IPS DF 6.9 (cell line): ENCODE data around the gene CEBPZ.

Source experiments
- DNase-seq: peaks from one replicate; pipeline ENCODE4 v3.0.0-alpha.2; 2013; ENCODE audit warnings: low read depth, low spot score
- H3K27ac ChIP-seq: one replicate; pipeline ENCODE4 v1.5.1; 2013; ENCODE audit warnings: low read length, control low read depth
- H3K27me3 ChIP-seq: 2 replicates; pipeline ENCODE4 v1.6.1; 2013; ENCODE audit warnings: mild to moderate bottlenecking, low read length; ENCODE audit not compliant: control insufficient read depth, insufficient read depth
- H3K36me3 ChIP-seq: 2 replicates; pipeline ENCODE4 v1.6.1; 2013; ENCODE audit warnings: low read length; ENCODE audit not compliant: control insufficient read depth, insufficient read depth
- H3K4me1 ChIP-seq: 2 replicates; pipeline ENCODE4 v1.6.1; 2013; ENCODE audit warnings: low read length; ENCODE audit not compliant: control insufficient read depth, insufficient read depth
- H3K4me3 ChIP-seq: 2 replicates; pipeline ENCODE4 v1.5.1; 2013; ENCODE audit warnings: mild to moderate bottlenecking, low read length
- H3K9me3 ChIP-seq: 2 replicates; pipeline ENCODE4 v1.6.1; 2013; ENCODE audit warnings: low read length, inconsistent platforms; ENCODE audit not compliant: control insufficient read depth, insufficient read depth
- WGBS: extraction: QIAGEN DNeasy Blood & Tissue Kit; methylation state at CpG from one replicate; pipeline ENCODE4 v1.1.7; 2013; ENCODE audit warnings: mixed read lengths, missing lambda C conversion rate; ENCODE audit not compliant: insufficient read length, insufficient coverage; 5-methylcytosine and 5-hydroxymethylcytosine counted together

CEBPZ gene

DNA sequence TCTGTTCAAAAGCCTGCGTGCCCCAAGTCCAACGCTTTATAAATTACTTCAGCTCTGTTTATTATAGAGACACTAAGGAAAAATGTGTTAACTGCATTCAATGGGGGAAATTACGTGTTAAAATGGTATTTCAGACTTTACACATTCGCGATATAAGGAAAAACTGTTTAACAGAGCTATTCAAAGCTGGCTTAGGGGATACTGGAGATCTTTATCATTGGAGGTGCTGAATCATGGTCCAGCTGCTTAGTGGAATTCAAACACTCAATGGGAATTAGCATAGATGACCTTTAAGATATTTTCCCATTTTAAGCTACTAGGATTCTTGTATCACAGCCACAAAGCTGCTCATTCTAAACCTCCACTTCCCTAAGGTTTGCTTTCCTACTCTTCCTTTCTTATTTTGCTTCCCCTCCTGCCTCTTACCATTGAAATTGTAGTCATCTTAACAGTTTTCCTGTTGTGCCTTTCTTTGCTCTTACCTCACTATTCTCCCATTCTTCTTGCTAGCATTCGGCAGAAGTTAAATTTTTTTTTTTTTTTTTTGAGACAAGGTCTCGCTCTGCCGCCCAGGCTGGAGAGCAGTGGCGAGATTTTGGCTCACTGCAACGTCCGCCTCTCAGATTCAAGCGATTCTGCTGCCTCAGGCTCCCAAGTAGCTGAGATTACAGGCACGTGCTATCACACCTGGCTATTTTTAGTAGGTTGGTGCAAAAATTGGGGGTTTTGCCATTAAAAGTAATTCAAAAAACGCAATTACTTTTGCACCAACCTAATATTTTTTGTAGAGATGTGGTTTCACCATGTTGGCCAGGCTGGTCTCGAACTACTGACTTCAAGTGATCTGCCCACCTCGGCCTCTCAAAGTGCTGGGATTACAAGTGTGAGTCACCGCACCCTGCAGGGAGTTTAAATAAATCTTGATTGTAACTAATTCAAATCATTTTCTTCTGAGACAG lies 49.4 kb downstream of the CEBPZ start:
- H3K4me1 ChIP-seq, result peaks cover 2% of the 10 kb centered on the region; the same call in 1 of the 2 replicates
- no peaks in the 10 kb centered on the region for H3K27me3 ChIP-seq
- H3K4me3 ChIP-seq, result no peak overlapping the region
- no peak overlapping the region for H3K27ac ChIP-seq
- H3K36me3 ChIP-seq, result no peaks in the 10 kb centered on the region
- H3K9me3 ChIP-seq, result no peaks in the 10 kb centered on the region
- no CpG with 5 or more reads among the region's 17 CpGs for WGBS
- DNase-seq, result no peak

GRCh38 chr2:37180640-37181039 lies 50.8 kb downstream of the CEBPZ start:
- no peaks in the 10 kb centered on the region for H3K9me3 ChIP-seq
- H3K4me1 ChIP-seq, result peaks cover 2% of the 10 kb centered on the region; the same call in 1 of the 2 replicates
- DNase-seq, result no peak
- no peaks in the 10 kb centered on the region for H3K36me3 ChIP-seq
- WGBS, result no CpG with 5 or more reads among the region's 5 CpGs
- no peak overlapping the region for H3K27ac ChIP-seq
- no peaks in the 10 kb centered on the region for H3K27me3 ChIP-seq
- H3K4me3 ChIP-seq, result no peak overlapping the region

- H3K9me3 ChIP-seq, result no peaks in the 10 kb centered on the region
- H3K36me3 ChIP-seq, result no peaks in the 10 kb centered on the region
- H3K4me3 ChIP-seq, result no peak overlapping the region
- DNase-seq, result no peak
- no peaks in the 10 kb centered on the region for H3K27me3 ChIP-seq
- peaks cover 2% of the 10 kb centered on the region; the same call in 1 of the 2 replicates for H3K4me1 ChIP-seq
- WGBS, result no CpG with 5 or more reads among the region's 4 CpGs
- H3K27ac ChIP-seq, result no peak overlapping the region
These were observed 51.3 kb downstream of the CEBPZ start for GRCh38 chr2:37180006-37180639.

DNA sequence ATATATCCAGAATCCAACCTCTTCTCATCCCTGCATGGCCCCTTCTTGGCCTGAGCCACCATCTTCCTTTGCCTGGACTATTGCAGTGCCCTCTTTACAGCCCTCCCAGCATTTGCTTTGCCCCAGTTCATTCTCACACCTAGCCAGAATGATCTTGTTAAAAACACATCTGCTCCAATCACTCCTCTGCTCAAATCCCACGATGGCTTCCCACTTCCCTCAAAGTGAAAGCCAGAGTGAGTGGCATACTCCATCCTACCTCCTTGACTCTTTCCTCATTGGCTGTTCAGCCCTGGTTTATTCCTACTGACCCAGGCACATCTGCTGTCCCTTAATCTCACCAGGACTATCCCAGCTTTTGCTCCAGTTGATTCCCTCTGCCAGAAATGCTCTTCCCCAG lies 57.7 kb downstream of the CEBPZ start:
- Histone ChIP-seq H3K27ac (no peak overlapping the region), H3K4me3 (no peak overlapping the region), H3K9me3 (no peaks in the 10 kb centered on the region), H3K36me3 (no peaks in the 10 kb centered on the region), H3K27me3 (no peaks in the 10 kb centered on the region), H3K4me1 (no peaks in the 10 kb centered on the region)
- no CpG with 5 or more reads among the region's 1 CpG for WGBS
- no peak for DNase-seq

DNA sequence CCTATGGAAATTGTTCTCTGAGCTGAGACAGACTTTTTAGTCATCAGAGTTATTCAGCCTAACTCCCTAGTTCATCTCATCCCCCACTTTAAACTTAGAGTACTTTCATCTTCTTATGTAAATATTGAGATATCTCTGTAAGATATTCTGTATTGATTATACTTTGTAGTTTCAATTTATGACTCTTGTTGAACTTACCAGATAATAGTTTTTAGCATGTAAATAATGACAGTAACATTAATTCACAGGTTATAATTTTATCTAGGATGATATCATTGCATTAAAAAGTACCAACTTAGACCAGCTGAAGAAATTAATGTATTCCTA lies 59.8 kb downstream of the CEBPZ start:
- no peaks in the 10 kb centered on the region for H3K36me3 ChIP-seq
- H3K27me3 ChIP-seq, result no peaks in the 10 kb centered on the region
- H3K27ac ChIP-seq, result no peak overlapping the region
- no peaks in the 10 kb centered on the region for H3K9me3 ChIP-seq
- no peak for DNase-seq
- H3K4me1 ChIP-seq, result no peaks in the 10 kb centered on the region
- no peak overlapping the region for H3K4me3 ChIP-seq

- no CpG with 5 or more reads among the region's 17 CpGs for WGBS
- Histone ChIP-seq H3K4me1 (no peaks in the 10 kb centered on the region), H3K4me3 (no peak overlapping the region), H3K9me3 (no peaks in the 10 kb centered on the region), H3K27me3 (no peaks in the 10 kb centered on the region), H3K36me3 (no peaks in the 10 kb centered on the region), H3K27ac (no peak overlapping the region)
- DNase-seq, result peak; percentile 67
These were observed 63.0 kb downstream of the CEBPZ start for GRCh38 chr2:37168217-37168981.

GRCh38 chr2:37167636-37168180 lies 63.7 kb downstream of the CEBPZ start:
- no peak overlapping the region for H3K4me3 ChIP-seq
- no peaks in the 10 kb centered on the region for H3K4me1 ChIP-seq
- DNase-seq, result no peak
- no peaks in the 10 kb centered on the region for H3K36me3 ChIP-seq
- H3K27ac ChIP-seq, result no peak overlapping the region
- H3K27me3 ChIP-seq, result no peaks in the 10 kb centered on the region
- WGBS, result 100% methylated on average over 1 of the region's 3 CpGs
- no peaks in the 10 kb centered on the region for H3K9me3 ChIP-seq

GRCh38 chr2:37164757-37165156 lies 66.6 kb downstream of the CEBPZ start:
- Histone ChIP-seq H3K27ac (no peak overlapping the region), H3K27me3 (no peaks in the 10 kb centered on the region), H3K9me3 (no peaks in the 10 kb centered on the region), H3K36me3 (no peaks in the 10 kb centered on the region), H3K4me3 (no peak overlapping the region), H3K4me1 (no peaks in the 10 kb centered on the region)
- WGBS, result no CpG with 5 or more reads among the region's 1 CpG
- DNase-seq, result no peak

GRCh38 chr2:37156857-37157714 lies 74.3 kb downstream of the CEBPZ start, which contains the start of gene EIF2AK2:
TSS of gene EIF2AK2 (minus strand) at chr2:37156980. CDS start at chr2:37147806, 9,174 bp downstream.
- peak within 1 kb of the TSS; percentile 77; the same call in 1 of the 2 replicates for H3K4me3 ChIP-seq
- no peaks in the 10 kb centered on the region for H3K36me3 ChIP-seq
- DNase-seq, result peak; percentile 48
- peaks cover 4% of the 10 kb centered on the region; the same call in 1 of the 2 replicates for H3K4me1 ChIP-seq
- no peaks in the 10 kb centered on the region for H3K9me3 ChIP-seq
- no CpG with 5 or more reads among the region's 55 CpGs for WGBS
- H3K27me3 ChIP-seq, result no peaks in the 10 kb centered on the region
- no peak within 1 kb of the TSS for H3K27ac ChIP-seq
